SH-SY5Y (cell line): ENCODE results near the gene SYNE2.

ENCODE experiments used
- GATA2 ChIP-seq: IDR thresholded peaks from 2 replicates; pipeline ENCODE4 v1.6.1; 2011; ENCODE audit warnings: mild to moderate bottlenecking, low read depth, low read length
- GATA3 ChIP-seq: IDR thresholded peaks from 2 replicates; pipeline ENCODE4 v1.6.1; 2011; ENCODE audit warnings: low read depth, mild to moderate bottlenecking, low read length, moderate library complexity

- TF ChIP-seq GATA2 (no peak), GATA3 (no peak)
Observed at GRCh38 chr14:64062381-64063115, 209.7 kb downstream of the SYNE2 start.
